Transverse colon (tissue), 4 donors: ENCODE measurements around the gene TBX1. TPM values are rescaled to one million over a fixed set of nuclear protein-coding genes. Genes with fewer than 3 reads are reported as not detected.
A peak's percentile ranks its signal among the peaks of the same experiment; 100 is the strongest.

Experiments
- DNase-seq: peaks from one replicate; pipeline ENCODE4 v3.0.0-alpha.2; 2019
- H3K27ac ChIP-seq, 4 donors: fragments of 200-600 bp; sonication (generic); 2 replicates each; pipeline ENCODE4 v1.5.1; 2016 to 2018; ENCODE audit warnings: inconsistent platforms in 4 of 4
- H3K27me3 ChIP-seq: fragments of 200-600 bp; sonication (generic); 2 replicates; pipeline ENCODE4 v1.5.1; 2017; ENCODE audit warnings: inconsistent platforms
- H3K36me3 ChIP-seq, 4 donors: fragments of 200-600 bp; sonication (generic); 2 replicates each; pipeline ENCODE4 v1.5.1; 2017 to 2019; ENCODE audit warnings: inconsistent platforms in 4 of 4
- H3K4me1 ChIP-seq, 4 donors: fragments of 200-600 bp; sonication (generic); 2 replicates each; pipeline ENCODE4 v1.5.1; 2017 to 2020; ENCODE audit warnings: inconsistent platforms in 4 of 4
- H3K4me3 ChIP-seq, 4 donors: fragments of 200-600 bp; sonication (generic); 1 replicate in 1 of 4; 2 replicates in 3 of 4; pipeline versions ENCODE4 v1.5.1 to v1.6.1; 2017 to 2019; ENCODE audit warnings: inconsistent platforms in 4 of 4
- H3K9me3 ChIP-seq, 2 donors: fragments of 200-600 bp; sonication (generic); 2 replicates each; pipeline ENCODE4 v1.5.1; 2017 to 2019; ENCODE audit warnings: inconsistent platforms in 2 of 2
- EP300 ChIP-seq: sonication (generic); formaldehyde crosslinking; IDR thresholded peaks from one replicate; pipeline ENCODE4 v1.6.1; 2017; ENCODE audit warnings: antibody characterized with exemption, low read depth
- POLR2A ChIP-seq: fragments of 450-650 bp; IDR thresholded peaks from one replicate; pipeline ENCODE4 v1.6.1; 2016; ENCODE audit warnings: antibody characterized with exemption, mild to moderate bottlenecking, moderate library complexity
- POLR2AphosphoS5 ChIP-seq, 3 donors: sonication (generic); formaldehyde crosslinking; IDR thresholded peaks; one replicate each; pipeline ENCODE4 v1.6.1; 2016; ENCODE audit warnings: antibody characterized with exemption in 3 of 3
- WGBS, 2 donors: methylation state at CpG; one replicate each; pipeline ENCODE4 v1.1.5; 2018; ENCODE audit warnings: low coverage in 1 of 2; 5-methylcytosine and 5-hydroxymethylcytosine counted together
- in situ Hi-C, 4 donors: fragments of 200-750 bp; cut with MboI; loops; one replicate each; pipeline versions ENCODE4 v1.15.0 to v1.15.1; 2017; ENCODE audit warnings: low sequenced_read_pairs in 3 of 4, low pct_ligation_motif_present in 1 of 4, low pct_unique_long_range_greater_than_20kb in 1 of 4
- intact Hi-C: fragments of 100-400 bp; cut with DNase I; formaldehyde crosslinking; loops from one replicate; pipeline ENCODE4 v1.15.1; 2023; ENCODE audit warnings: low total_unique reads
- total RNA-seq, 4 donors: library from RNA; depleted of rRNA; stranded (reverse); fragments of >200 nt; gene quantifications; one replicate each; pipeline ENCODE4 v1.1.0, GENCODE V29; 2016
- TF ChIP-seq, protein P1 (sequence below), 5 experiments: fragments of 200-600 bp in 3 of 5; fragments of 450-650 bp in 2 of 5; sonication (generic) in 3 of 5; IDR thresholded peaks; 1 replicate in 2 of 5; 2 replicates in 3 of 5; pipeline ENCODE4 v1.5.1; 2016 to 2017; ENCODE audit warnings: antibody characterized with exemption in 5 of 5, inconsistent platforms in 3 of 5, mild to moderate bottlenecking in 2 of 5, moderate library complexity in 1 of 5

Gene TBX1
- total RNA-seq, 4 donors from 2014 or later, result 1.1 to 1.3 TPM; not detected in 2

DNA sequence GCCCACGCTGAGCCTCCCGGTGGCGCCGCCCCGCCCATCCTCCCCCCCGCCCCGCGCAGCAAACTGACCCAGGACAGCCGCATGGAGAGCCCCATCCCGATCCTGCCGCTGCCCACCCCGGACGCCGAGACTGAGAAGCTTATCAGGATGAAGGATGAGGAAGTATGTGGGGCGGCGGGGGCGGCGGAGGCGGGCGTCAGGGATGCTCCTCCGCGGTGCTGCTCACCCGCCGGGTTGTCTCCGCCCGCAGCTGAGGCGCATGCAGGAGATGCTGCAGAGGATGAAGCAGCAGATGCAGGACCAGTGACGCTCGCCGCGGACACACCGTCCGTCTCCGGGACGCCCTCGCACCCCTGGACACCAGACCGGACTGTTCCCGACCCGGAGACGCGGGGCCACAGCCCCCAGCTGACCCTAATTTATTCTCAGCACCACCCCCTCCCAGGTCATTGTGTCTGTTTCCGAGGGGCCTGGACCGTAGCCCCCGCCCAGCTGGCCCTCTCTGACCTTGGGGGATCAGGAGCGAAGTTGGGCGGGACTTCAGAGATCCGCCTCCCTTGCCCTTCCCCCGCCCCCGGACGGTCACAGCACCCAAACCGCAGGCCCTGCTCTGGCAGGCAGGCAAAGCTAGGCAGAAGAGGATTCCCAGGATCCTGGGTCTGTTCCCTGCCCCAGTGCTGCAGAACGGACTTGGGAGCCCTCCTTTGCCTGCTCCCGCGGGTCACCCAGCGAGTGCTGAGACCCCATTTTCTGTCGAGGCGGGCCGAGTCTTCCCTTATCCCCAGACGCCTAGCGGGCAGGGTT is 38.2 kb upstream of the TBX1 start:
- peaks cover 0 to 28% (median 23%) of the 10 kb centered on the region in 4 donors for H3K4me1 ChIP-seq
- TF ChIP-seq POLR2AphosphoS5 (IDR thresholded peaks at IDR 0.05) (no peak), POLR2A (no peak), EP300 (no peak)
- no peaks in the 10 kb centered on the region for H3K36me3 ChIP-seq
- H3K9me3 ChIP-seq, result no peaks in the 10 kb centered on the region
- intact Hi-C loops (no loop called here), in situ Hi-C loops (no loop called here)
- no peak overlapping the region for H3K4me3 ChIP-seq
- 49% methylated on average over 46 of the region's 60 CpGs; no CpG with 5 or more reads in 1 of the 2 donors for WGBS, 2 donors
- DNase-seq, result no peak
- no peak overlapping the region for H3K27ac ChIP-seq
- peaks cover 75% of the 10 kb centered on the region for H3K27me3 ChIP-seq

DNA sequence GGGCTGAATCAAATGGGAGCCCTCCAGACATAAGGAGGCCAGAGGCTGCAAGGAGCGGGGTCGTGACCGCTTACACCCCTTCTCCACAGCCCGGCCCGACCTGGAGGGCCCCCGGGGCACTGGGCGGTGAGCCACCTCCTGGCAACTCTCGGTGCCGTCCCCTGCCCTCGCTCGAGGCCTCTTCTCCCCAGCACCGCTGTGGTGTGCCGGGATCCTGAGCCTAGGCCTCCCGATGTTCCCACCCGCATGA is 37.7 kb upstream of the TBX1 start:
- TF ChIP-seq, protein P1, sequence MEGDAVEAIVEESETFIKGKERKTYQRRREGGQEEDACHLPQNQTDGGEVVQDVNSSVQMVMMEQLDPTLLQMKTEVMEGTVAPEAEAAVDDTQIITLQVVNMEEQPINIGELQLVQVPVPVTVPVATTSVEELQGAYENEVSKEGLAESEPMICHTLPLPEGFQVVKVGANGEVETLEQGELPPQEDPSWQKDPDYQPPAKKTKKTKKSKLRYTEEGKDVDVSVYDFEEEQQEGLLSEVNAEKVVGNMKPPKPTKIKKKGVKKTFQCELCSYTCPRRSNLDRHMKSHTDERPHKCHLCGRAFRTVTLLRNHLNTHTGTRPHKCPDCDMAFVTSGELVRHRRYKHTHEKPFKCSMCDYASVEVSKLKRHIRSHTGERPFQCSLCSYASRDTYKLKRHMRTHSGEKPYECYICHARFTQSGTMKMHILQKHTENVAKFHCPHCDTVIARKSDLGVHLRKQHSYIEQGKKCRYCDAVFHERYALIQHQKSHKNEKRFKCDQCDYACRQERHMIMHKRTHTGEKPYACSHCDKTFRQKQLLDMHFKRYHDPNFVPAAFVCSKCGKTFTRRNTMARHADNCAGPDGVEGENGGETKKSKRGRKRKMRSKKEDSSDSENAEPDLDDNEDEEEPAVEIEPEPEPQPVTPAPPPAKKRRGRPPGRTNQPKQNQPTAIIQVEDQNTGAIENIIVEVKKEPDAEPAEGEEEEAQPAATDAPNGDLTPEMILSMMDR (IDR thresholded peaks at IDR 0.05), result no peak
- H3K36me3 ChIP-seq, result no peaks in the 10 kb centered on the region
- in situ Hi-C loops (no loop called here), intact Hi-C loops (no loop called here)
- H3K27ac ChIP-seq, result no peak overlapping the region
- peaks cover 0 to 23% (median 18%) of the 10 kb centered on the region in 4 donors for H3K4me1 ChIP-seq
- H3K27me3 ChIP-seq, result peaks cover 73% of the 10 kb centered on the region
- DNase-seq, result no peak
- no peaks in the 10 kb centered on the region for H3K9me3 ChIP-seq
- WGBS, 2 donors, result 30% methylated on average over 11 of the region's 15 CpGs; no CpG with 5 or more reads in 1 of the 2 donors
- H3K4me3 ChIP-seq, result peak overlapping the region in 1 of 4 donors; percentile 30

- H3K27ac ChIP-seq, result no peak within 1 kb of the TSS
- in situ Hi-C loops (no loop called here), intact Hi-C loops (no loop called here)
- 21% methylated on average over 76 of the region's 80 CpGs; no CpG with 5 or more reads in 1 of the 2 donors for WGBS, 2 donors
- no peaks in the 10 kb centered on the region for H3K9me3 ChIP-seq
- H3K4me3 ChIP-seq, result peak within 1 kb of the TSS in 2 of 4 donors; percentile 9 to 30
- no peaks in the 10 kb centered on the region for H3K36me3 ChIP-seq
- H3K4me1 ChIP-seq, result peaks cover 0 to 20% (median 17%) of the 10 kb centered on the region in 4 donors
- H3K27me3 ChIP-seq, result peaks cover 71% of the 10 kb centered on the region
- peak; percentile 37 for DNase-seq
- TF ChIP-seq POLR2AphosphoS5 (IDR thresholded peaks at IDR 0.05) (no peak), EP300 (no peak), POLR2A (no peak)
- TF ChIP-seq, protein P1 (IDR thresholded peaks at IDR 0.05), result peak in 1 of 5 experiments; percentile 13
Measured at GRCh38 chr22:19723232-19723982, 37.2 kb upstream of the TBX1 start, which contains the start of gene GP1BB. Gene GP1BB, plus strand, starts transcription at chr22:19723539. Its CDS starts 31 bp downstream, at chr22:19723570.

GRCh38 chr22:19723983-19724827 is 36.4 kb upstream of the TBX1 start:
- no peak for TF ChIP-seq POLR2AphosphoS5 (IDR thresholded peaks at IDR 0.05)
- no peak for TF ChIP-seq EP300
- TF ChIP-seq, protein P1 (IDR thresholded peaks at IDR 0.05), result no peak
- TF ChIP-seq POLR2A, result no peak
- no peaks in the 10 kb centered on the region for H3K36me3 ChIP-seq
- 33% methylated on average over 46 of the region's 89 CpGs; no CpG with 5 or more reads in 1 of the 2 donors for WGBS, 2 donors
- DNase-seq, result no peak
- H3K27ac ChIP-seq, result no peak overlapping the region
- in situ Hi-C loops (no loop called here), intact Hi-C loops (no loop called here)
- no peaks in the 10 kb centered on the region for H3K9me3 ChIP-seq
- peaks cover 63% of the 10 kb centered on the region for H3K27me3 ChIP-seq
- peak overlapping the region in 2 of 4 donors; percentile 9 to 30 for H3K4me3 ChIP-seq
- peaks cover 0 to 12% (median 9%) of the 10 kb centered on the region in 4 donors for H3K4me1 ChIP-seq
